ENCODE data around the gene SLC2A4RG. TPM values are rescaled to one million over a fixed set of nuclear protein-coding genes. Genes with fewer than 3 reads are reported as not detected.
A peak's percentile ranks its signal among the peaks of the same experiment; 100 is the strongest.

The SLC2A4RG gene
- total and polyA plus RNA-seq, 2 of the 13 experiments (the other 11 are each of a cell fraction or from before 2014, with no cell fraction given), result 91.4 to 95.9 TPM

DNA sequence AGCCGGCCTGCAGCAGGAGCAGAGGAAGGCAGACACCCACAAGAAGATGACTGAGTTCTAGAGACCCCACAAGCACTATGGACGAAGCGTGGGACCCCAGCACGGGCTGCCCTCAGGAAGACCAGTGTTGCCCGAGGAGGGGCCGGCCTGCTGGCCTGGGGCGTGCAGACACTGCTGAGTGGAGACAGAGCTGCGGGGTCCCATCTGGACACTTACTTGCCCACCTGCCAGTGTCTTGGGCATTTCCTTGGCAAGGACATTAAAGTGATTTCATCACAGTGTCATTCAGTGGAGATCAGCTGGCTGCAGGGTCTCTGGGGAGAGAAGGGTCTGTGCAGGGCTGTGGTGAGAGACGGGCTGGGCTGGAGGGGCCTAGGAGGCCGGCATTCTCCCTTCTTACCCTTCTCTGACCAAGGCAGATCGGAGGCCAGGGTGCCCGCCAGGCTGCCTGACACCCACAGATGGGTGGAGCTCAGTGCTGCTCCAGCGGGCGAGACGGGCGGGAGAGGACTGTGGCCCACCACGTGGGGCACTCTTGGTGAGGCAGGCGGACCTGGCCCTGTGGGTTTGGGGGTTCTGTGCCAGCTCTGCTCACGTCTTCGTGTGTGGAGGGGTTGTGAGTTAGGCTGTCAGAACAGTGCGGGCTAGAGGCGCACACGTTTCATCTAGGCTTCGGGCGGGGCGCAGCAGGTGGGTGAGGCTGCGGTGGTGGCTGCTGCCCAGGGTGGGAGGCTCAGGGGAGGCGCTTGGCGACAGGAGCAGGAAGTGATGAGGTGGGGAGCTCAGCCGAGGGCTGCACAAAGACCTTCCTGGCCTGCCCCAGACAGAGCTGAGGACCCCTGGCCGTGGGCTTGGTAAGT, 3.5 kb upstream of the SLC2A4RG start, which contains the start of gene LIME1 (continued):
- TF ChIP-seq NFIB (CRISPR knock-in tag; IDR thresholded peaks at IDR 0.05; ENCODE audit: borderline replicate concordance) (peak; percentile 91; the same call in 1 of the 2 replicates), ZC3H13 (CRISPR knock-in tag; IDR thresholded peaks at IDR 0.05) (peak; percentile 69; the same call in 1 of the 2 replicates), ZNF317 (CRISPR knock-in tag; IDR thresholded peaks at IDR 0.05) (no peak), ZSCAN21 (CRISPR knock-in tag; IDR thresholded peaks at IDR 0.05; ENCODE audit: borderline replicate concordance) (peak; percentile 39; the same call in 1 of the 2 replicates), SAFB2 (CRISPR knock-in tag; IDR thresholded peaks at IDR 0.05; ENCODE audit: borderline replicate concordance, low read depth) (0 out of 2 replicates have a peak, but pooled peaks have one; percentile 10), NR1H2 (CRISPR knock-in tag; IDR thresholded peaks at IDR 0.05; ENCODE audit: borderline replicate concordance, low read depth) (peak; percentile 50; the same call in 1 of the 2 replicates), ZNF333 (CRISPR knock-in tag; IDR thresholded peaks at IDR 0.05; ENCODE audit: borderline replicate concordance) (0 out of 2 replicates have a peak, but pooled peaks have one; percentile 33), HOXA3 (CRISPR knock-in tag; IDR thresholded peaks at IDR 0.05) (peak; percentile 62), ZNF776 (CRISPR knock-in tag; IDR thresholded peaks at IDR 0.05) (0 out of 2 replicates have a peak, but pooled peaks have one; percentile 46), MAF1 (CRISPR knock-in tag; IDR thresholded peaks at IDR 0.05; ENCODE audit: borderline replicate concordance) (no peak), AGO1 (IDR thresholded peaks at IDR 0.05; ENCODE audit: low read depth, low read length, poor library complexity, severe bottlenecking) (peak; percentile 41), POLR2G (IDR thresholded peaks at IDR 0.05; ENCODE audit: low read depth, low read length) (peak; percentile 10; the same call in 1 of the 2 replicates), AKAP8 (CRISPR knock-in tag; IDR thresholded peaks at IDR 0.05) (peak; percentile 77), ZNF782 (CRISPR knock-in tag; IDR thresholded peaks at IDR 0.05; ENCODE audit: borderline replicate concordance) (no peak), ZNF775 (CRISPR knock-in tag; IDR thresholded peaks at IDR 0.05; ENCODE audit: borderline replicate concordance) (no peak), POLR2AphosphoS5 (IDR thresholded peaks at IDR 0.05; ENCODE audit: low read depth, low read length) (peak; percentile 56; the same call in 1 of the 2 replicates), NFE2L1 (CRISPR knock-in tag; IDR thresholded peaks at IDR 0.05; ENCODE audit: borderline replicate concordance) (0 out of 2 replicates have a peak, but pooled peaks have one; percentile 10), JARID2 (CRISPR knock-in tag; IDR thresholded peaks at IDR 0.05; ENCODE audit: insufficient replicate concordance) (no peak), ZNF264 (CRISPR knock-in tag; IDR thresholded peaks at IDR 0.05) (no peak), ZNF749 (CRISPR knock-in tag; IDR thresholded peaks at IDR 0.05; ENCODE audit: borderline replicate concordance) (0 out of 2 replicates have a peak, but pooled peaks have one; percentile 36)
- TF ChIP-seq, protein P1, sequence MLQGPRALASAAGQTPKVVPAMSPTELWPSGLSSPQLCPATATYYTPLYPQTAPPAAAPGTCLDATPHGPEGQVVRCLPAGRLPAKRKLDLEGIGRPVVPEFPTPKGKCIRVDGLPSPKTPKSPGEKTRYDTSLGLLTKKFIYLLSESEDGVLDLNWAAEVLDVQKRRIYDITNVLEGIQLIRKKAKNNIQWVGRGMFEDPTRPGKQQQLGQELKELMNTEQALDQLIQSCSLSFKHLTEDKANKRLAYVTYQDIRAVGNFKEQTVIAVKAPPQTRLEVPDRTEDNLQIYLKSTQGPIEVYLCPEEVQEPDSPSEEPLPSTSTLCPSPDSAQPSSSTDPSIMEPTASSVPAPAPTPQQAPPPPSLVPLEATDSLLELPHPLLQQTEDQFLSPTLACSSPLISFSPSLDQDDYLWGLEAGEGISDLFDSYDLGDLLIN (CRISPR knock-in tag; IDR thresholded peaks at IDR 0.05; ENCODE audit: borderline replicate concordance), result no peak
- TF ChIP-seq, protein P2, sequence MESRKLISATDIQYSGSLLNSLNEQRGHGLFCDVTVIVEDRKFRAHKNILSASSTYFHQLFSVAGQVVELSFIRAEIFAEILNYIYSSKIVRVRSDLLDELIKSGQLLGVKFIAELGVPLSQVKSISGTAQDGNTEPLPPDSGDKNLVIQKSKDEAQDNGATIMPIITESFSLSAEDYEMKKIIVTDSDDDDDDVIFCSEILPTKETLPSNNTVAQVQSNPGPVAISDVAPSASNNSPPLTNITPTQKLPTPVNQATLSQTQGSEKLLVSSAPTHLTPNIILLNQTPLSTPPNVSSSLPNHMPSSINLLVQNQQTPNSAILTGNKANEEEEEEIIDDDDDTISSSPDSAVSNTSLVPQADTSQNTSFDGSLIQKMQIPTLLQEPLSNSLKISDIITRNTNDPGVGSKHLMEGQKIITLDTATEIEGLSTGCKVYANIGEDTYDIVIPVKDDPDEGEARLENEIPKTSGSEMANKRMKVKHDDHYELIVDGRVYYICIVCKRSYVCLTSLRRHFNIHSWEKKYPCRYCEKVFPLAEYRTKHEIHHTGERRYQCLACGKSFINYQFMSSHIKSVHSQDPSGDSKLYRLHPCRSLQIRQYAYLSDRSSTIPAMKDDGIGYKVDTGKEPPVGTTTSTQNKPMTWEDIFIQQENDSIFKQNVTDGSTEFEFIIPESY (CRISPR knock-in tag; IDR thresholded peaks at IDR 0.05), result peak; percentile 56; the same call in 1 of the 2 replicates
- TF ChIP-seq, protein P3, sequence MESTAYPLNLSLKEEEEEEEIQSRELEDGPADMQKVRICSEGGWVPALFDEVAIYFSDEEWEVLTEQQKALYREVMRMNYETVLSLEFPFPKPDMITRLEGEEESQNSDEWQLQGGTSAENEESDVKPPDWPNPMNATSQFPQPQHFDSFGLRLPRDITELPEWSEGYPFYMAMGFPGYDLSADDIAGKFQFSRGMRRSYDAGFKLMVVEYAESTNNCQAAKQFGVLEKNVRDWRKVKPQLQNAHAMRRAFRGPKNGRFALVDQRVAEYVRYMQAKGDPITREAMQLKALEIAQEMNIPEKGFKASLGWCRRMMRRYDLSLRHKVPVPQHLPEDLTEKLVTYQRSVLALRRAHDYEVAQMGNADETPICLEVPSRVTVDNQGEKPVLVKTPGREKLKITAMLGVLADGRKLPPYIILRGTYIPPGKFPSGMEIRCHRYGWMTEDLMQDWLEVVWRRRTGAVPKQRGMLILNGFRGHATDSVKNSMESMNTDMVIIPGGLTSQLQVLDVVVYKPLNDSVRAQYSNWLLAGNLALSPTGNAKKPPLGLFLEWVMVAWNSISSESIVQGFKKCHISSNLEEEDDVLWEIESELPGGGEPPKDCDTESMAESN (CRISPR knock-in tag; conservative IDR thresholded peaks at IDR 0.05), result no peak

All from HepG2 (cell line).